Ascending aorta (tissue), 2 donors: ENCODE results near the gene CKAP4. TPM values are rescaled to one million over a fixed set of nuclear protein-coding genes. Genes with fewer than 3 reads are reported as not detected.

Source experiments
- DNase-seq, 2 donors: peaks; one replicate each; pipeline ENCODE4 v3.0.0-alpha.2; 2019; ENCODE audit warnings: low spot score in 2 of 2
- H3K27ac ChIP-seq, 2 donors: fragments of 200-600 bp; sonication (generic); one replicate each; pipeline ENCODE4 v1.5.1; 2016 to 2017; ENCODE audit warnings: mild to moderate bottlenecking in 1 of 2
- H3K27me3 ChIP-seq: fragments of 200-600 bp; sonication (generic); one replicate; pipeline ENCODE4 v1.5.1; 2017
- H3K36me3 ChIP-seq, 2 donors: fragments of 200-600 bp; sonication (generic); one replicate each; pipeline ENCODE4 v1.5.1; 2016
- H3K4me1 ChIP-seq, 2 donors: fragments of 200-600 bp; sonication (generic); one replicate each; pipeline ENCODE4 v1.5.1; 2016 to 2017; ENCODE audit warnings: mild to moderate bottlenecking in 1 of 2
- H3K4me3 ChIP-seq, 2 donors: fragments of 200-600 bp; sonication (generic); one replicate each; pipeline ENCODE4 v1.5.1; 2016 to 2017; ENCODE audit warnings: mild to moderate bottlenecking in 1 of 2
- H3K9me3 ChIP-seq, 2 donors: fragments of 200-600 bp; sonication (generic); one replicate each; pipeline ENCODE4 v1.5.1; 2016
- CTCF ChIP-seq, 3 experiments: fragments of 200-600 bp in 2 of 3; fragments of 450-650 bp in 1 of 3; sonication (generic) in 2 of 3; IDR thresholded peaks; one replicate each; pipeline ENCODE4 v1.5.1; 2016 to 2019; ENCODE audit warnings: antibody characterized with exemption in 3 of 3, mild to moderate bottlenecking in 1 of 3, moderate library complexity in 1 of 3
- intact Hi-C: fragments of 100-400 bp; cut with DNase I; formaldehyde crosslinking; loops from one replicate; pipeline ENCODE4 v1.15.1; 2023
- total RNA-seq: library from RNA; depleted of rRNA; stranded (reverse); fragments of >200 nt; gene quantifications from one replicate; pipeline ENCODE4 v1.1.0, GENCODE V29; 2016

The CKAP4 gene
- total RNA-seq, 1 donor from 2014 or later = 116 TPM

GRCh38 chr12:106239241-106239950 lies 8.4 kb downstream of the CKAP4 start:
- DNase-seq = no peak
- H3K27me3 ChIP-seq = no peaks in the 10 kb centered on the region
- no peak for TF ChIP-seq CTCF (IDR thresholded peaks at IDR 0.05)
- H3K9me3 ChIP-seq = no peaks in the 10 kb centered on the region
- peaks cover 27 to 50% of the 10 kb centered on the region in 2 donors for H3K36me3 ChIP-seq
- intact Hi-C loops = no loop called here
- peaks cover 0 to 4% of the 10 kb centered on the region in 2 donors for H3K4me1 ChIP-seq
- H3K4me3 ChIP-seq = no peak overlapping the region
- no peak overlapping the region for H3K27ac ChIP-seq

GRCh38 chr12:106238146-106238545 lies 9.7 kb downstream of the CKAP4 start:
- no peak for TF ChIP-seq CTCF (IDR thresholded peaks at IDR 0.05)
- intact Hi-C loops = no loop called here

GRCh38 chr12:106235770-106236169 lies 12.1 kb downstream of the CKAP4 start:
- Histone ChIP-seq H3K4me3 (no peak overlapping the region), H3K9me3 (no peaks in the 10 kb centered on the region), H3K27me3 (no peaks in the 10 kb centered on the region), H3K36me3 (peaks cover 27 to 32% of the 10 kb centered on the region in 2 donors), H3K27ac (no peak overlapping the region), H3K4me1 (no peaks in the 10 kb centered on the region)
- TF ChIP-seq CTCF (IDR thresholded peaks at IDR 0.05) = no peak
- no peak for DNase-seq
- intact Hi-C loops = no loop called here

More at GRCh38 chr12:106238146-106238545, 9.7 kb downstream of the CKAP4 start:
- no peak for DNase-seq
- H3K36me3 ChIP-seq = peaks cover 27 to 40% of the 10 kb centered on the region in 2 donors
- no peaks in the 10 kb centered on the region for H3K9me3 ChIP-seq
- H3K4me1 ChIP-seq = no peaks in the 10 kb centered on the region
- no peak overlapping the region for H3K27ac ChIP-seq
- H3K4me3 ChIP-seq = no peak overlapping the region
- H3K27me3 ChIP-seq = no peaks in the 10 kb centered on the region

GRCh38 chr12:106234449-106234848 lies 13.4 kb downstream of the CKAP4 start:
- Histone ChIP-seq H3K4me1 (no peaks in the 10 kb centered on the region), H3K27me3 (no peaks in the 10 kb centered on the region)
- no peak for TF ChIP-seq CTCF (IDR thresholded peaks at IDR 0.05)

GRCh38 chr12:106233011-106233410 lies 14.8 kb downstream of the CKAP4 start:
- Histone ChIP-seq H3K4me3 (no peak overlapping the region), H3K36me3 (peaks cover 2 to 9% of the 10 kb centered on the region in 2 donors), H3K27ac (no peak overlapping the region), H3K9me3 (no peaks in the 10 kb centered on the region), H3K4me1 (no peaks in the 10 kb centered on the region), H3K27me3 (no peaks in the 10 kb centered on the region)
- TF ChIP-seq CTCF (IDR thresholded peaks at IDR 0.05) = no peak
- intact Hi-C loops = no loop called here
- DNase-seq = no peak

More at GRCh38 chr12:106234449-106234848, 13.4 kb downstream of the CKAP4 start:
- H3K36me3 ChIP-seq = peaks cover 16 to 22% of the 10 kb centered on the region in 2 donors
- intact Hi-C loops = no loop called here
- no peak for DNase-seq
- no peak overlapping the region for H3K4me3 ChIP-seq
- no peaks in the 10 kb centered on the region for H3K9me3 ChIP-seq
- no peak overlapping the region for H3K27ac ChIP-seq
